Loucy (cell line): Measurements from ENCODE around the gene PRDM10.

Experiments used
- H2AFZ ChIP-seq: fragments of 200-600 bp; sonication (generic); 2 replicates; pipeline ENCODE4 v1.6.0; 2016; ENCODE audit warnings: antibody characterized with exemption, mild to moderate bottlenecking, low read length, moderate library complexity
- H3F3A ChIP-seq: fragments of 200-600 bp; 2 replicates; pipeline ENCODE4 v1.6.0; 2016; ENCODE audit warnings: antibody characterized with exemption, low read depth, mild to moderate bottlenecking
- H3K27me3 ChIP-seq: fragments of 200-600 bp; sonication (generic); 2 replicates; pipeline ENCODE4 v1.6.1; 2014; ENCODE audit warnings: low read length, mild to moderate bottlenecking; ENCODE audit not compliant: insufficient read depth, poor library complexity, severe bottlenecking
- H3K36me3 ChIP-seq: fragments of 200-600 bp; sonication (generic); 2 replicates; pipeline ENCODE4 v1.6.1; 2016; ENCODE audit warnings: low read length; ENCODE audit not compliant: insufficient read depth
- H3K4me1 ChIP-seq: fragments of 200-600 bp; sonication (generic); 2 replicates; pipeline ENCODE4 v1.5.1; 2014; ENCODE audit warnings: low read length, mild to moderate bottlenecking; ENCODE audit not compliant: insufficient read depth, poor library complexity, severe bottlenecking
- H3K4me2 ChIP-seq: fragments of 200-600 bp; sonication (generic); 2 replicates; pipeline ENCODE4 v1.6.0; 2014; ENCODE audit warnings: antibody characterized with exemption, low read length, low read depth, mild to moderate bottlenecking; ENCODE audit not compliant: poor library complexity, severe bottlenecking
- H3K4me3 ChIP-seq: fragments of 200-600 bp; sonication (generic); 2 replicates; pipeline ENCODE4 v1.5.1; 2014; ENCODE audit warnings: low read length, mild to moderate bottlenecking, mixed read lengths; ENCODE audit not compliant: poor library complexity, severe bottlenecking
- H3K79me2 ChIP-seq: fragments of 200-600 bp; sonication (generic); 2 replicates; pipeline ENCODE4 v1.6.1; 2014; ENCODE audit warnings: low read length; ENCODE audit not compliant: insufficient read depth
- H3K9ac ChIP-seq: fragments of 200-600 bp; sonication (generic); 2 replicates; pipeline ENCODE4 v1.6.0; 2014; ENCODE audit warnings: mild to moderate bottlenecking, low read depth, low read length, moderate library complexity; ENCODE audit not compliant: poor library complexity, severe bottlenecking
- H3K9me2 ChIP-seq: fragments of 200-600 bp; sonication (generic); replicated peaks from 2 replicates; pipeline ENCODE4 v1.6.1; 2016; ENCODE audit warnings: low read depth, low read length, mixed read lengths
- H3K9me3 ChIP-seq: fragments of 200-600 bp; sonication (generic); 2 replicates; pipeline ENCODE4 v1.6.1; 2014; ENCODE audit warnings: mild to moderate bottlenecking, antibody characterized with exemption, low read length, low read depth; ENCODE audit not compliant: insufficient read depth
- H4K20me1 ChIP-seq: fragments of 200-600 bp; sonication (generic); 2 replicates; pipeline ENCODE4 v1.6.0; 2014; ENCODE audit warnings: antibody characterized with exemption, low read length, mild to moderate bottlenecking; ENCODE audit not compliant: insufficient read depth, poor library complexity, severe bottlenecking
- CTCF ChIP-seq: fragments of 200-600 bp; sonication (generic); conservative IDR thresholded peaks from 2 replicates; pipeline ENCODE4 v1.5.1; 2014; ENCODE audit warnings: mild to moderate bottlenecking, antibody characterized with exemption, low read length
- EZH2phosphoT487 ChIP-seq: fragments of 200-600 bp; IDR thresholded peaks from 2 replicates; pipeline ENCODE4 v1.6.1; 2018; ENCODE audit warnings: antibody characterized with exemption, mild to moderate bottlenecking, moderate library complexity, borderline replicate concordance

The PRDM10 gene

GRCh38 chr11:129864811-129865210, 137.8 kb downstream of the PRDM10 start:
- H3K9me2 ChIP-seq: no peaks in the 10 kb centered on the region
- H3K4me1 ChIP-seq: peaks cover 7% of the 10 kb centered on the region
- no peak overlapping the region for H3K9ac ChIP-seq
- no peaks in the 10 kb centered on the region for H3K27me3 ChIP-seq
- no peaks in the 10 kb centered on the region for H3K79me2 ChIP-seq
- H3K4me3 ChIP-seq: no peak overlapping the region
- H2AFZ ChIP-seq: no peak overlapping the region
- H4K20me1 ChIP-seq: no peaks in the 10 kb centered on the region
- peaks cover 70% of the 10 kb centered on the region for H3K36me3 ChIP-seq
- TF ChIP-seq EZH2phosphoT487: no peak
- TF ChIP-seq CTCF: no peak
- H3K4me2 ChIP-seq: no peak overlapping the region
- no peaks in the 10 kb centered on the region for H3K9me3 ChIP-seq
- no peaks in the 10 kb centered on the region for H3F3A ChIP-seq

GRCh38 chr11:129861702-129862522, 140.7 kb downstream of the PRDM10 start:
- no peak overlapping the region for H3K4me2 ChIP-seq
- H3K9ac ChIP-seq: no peak overlapping the region
- H3K36me3 ChIP-seq: peaks cover 42% of the 10 kb centered on the region
- no peak for TF ChIP-seq EZH2phosphoT487
- TF ChIP-seq CTCF: no peak
- no peaks in the 10 kb centered on the region for H3K27me3 ChIP-seq
- no peak overlapping the region for H2AFZ ChIP-seq
- no peaks in the 10 kb centered on the region for H3K79me2 ChIP-seq
- no peaks in the 10 kb centered on the region for H3K9me3 ChIP-seq
- no peaks in the 10 kb centered on the region for H4K20me1 ChIP-seq
- peaks cover 15% of the 10 kb centered on the region for H3K4me1 ChIP-seq
- H3F3A ChIP-seq: no peaks in the 10 kb centered on the region
- no peaks in the 10 kb centered on the region for H3K9me2 ChIP-seq
- no peak overlapping the region for H3K4me3 ChIP-seq

GRCh38 chr11:129856036-129856435, 146.6 kb downstream of the PRDM10 start:
- Histone ChIP-seq H3F3A (no peaks in the 10 kb centered on the region), H4K20me1 (no peaks in the 10 kb centered on the region), H3K4me1 (peaks cover 13% of the 10 kb centered on the region), H3K4me3 (no peak overlapping the region), H2AFZ (no peak overlapping the region), H3K9ac (no peak overlapping the region), H3K9me2 (no peaks in the 10 kb centered on the region), H3K36me3 (no peaks in the 10 kb centered on the region), H3K27me3 (no peaks in the 10 kb centered on the region), H3K79me2 (no peaks in the 10 kb centered on the region), H3K4me2 (no peak overlapping the region), H3K9me3 (no peaks in the 10 kb centered on the region)
- TF ChIP-seq EZH2phosphoT487: no peak

- Histone ChIP-seq H3K4me3 (no peak overlapping the region), H3K9ac (no peak overlapping the region), H3K79me2 (no peaks in the 10 kb centered on the region), H3K27me3 (no peaks in the 10 kb centered on the region), H3K36me3 (no peaks in the 10 kb centered on the region), H3K9me2 (no peaks in the 10 kb centered on the region), H2AFZ (no peak overlapping the region), H3K9me3 (no peaks in the 10 kb centered on the region), H3F3A (no peaks in the 10 kb centered on the region), H3K4me1 (peaks cover 13% of the 10 kb centered on the region), H4K20me1 (no peaks in the 10 kb centered on the region), H3K4me2 (no peak overlapping the region)
- TF ChIP-seq CTCF: no peak
- TF ChIP-seq EZH2phosphoT487: no peak
Measured at GRCh38 chr11:129855086-129855485, 147.5 kb downstream of the PRDM10 start.
